NCI-H748 (cell line): ENCODE data around the gene CD53.
"Not testable (repeated sequence)": the region's sequence is repeated elsewhere in the genome, so short reads cannot be mapped to it uniquely, and the experiment has no call there.

ENCODE experiments used
- DNase-seq: peaks from one replicate; lab custom pipeline; 2025; ENCODE audit not compliant: unreplicated experiment; lab: John Stamatoyannopoulos, UW

The CD53 gene

DNA sequence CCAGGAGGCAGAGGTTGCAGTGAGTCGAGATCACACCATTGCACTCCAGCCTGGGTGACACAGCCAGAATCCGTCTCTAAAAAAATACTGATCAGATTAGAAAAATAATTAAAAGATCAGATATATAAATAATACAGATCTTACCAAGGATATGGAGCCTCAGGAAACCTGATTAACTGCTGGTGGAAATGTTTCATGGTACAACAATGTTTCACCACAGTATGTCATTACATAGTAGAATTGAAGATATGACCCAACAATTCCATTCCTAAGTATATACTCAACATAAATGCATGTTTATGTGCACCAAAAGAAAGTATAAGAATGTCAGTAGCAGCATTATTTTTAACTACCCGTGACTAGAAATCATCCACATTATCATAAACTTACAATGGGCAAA is 41.7 kb downstream of the CD53 start:
- no peak for DNase-seq

DNA sequence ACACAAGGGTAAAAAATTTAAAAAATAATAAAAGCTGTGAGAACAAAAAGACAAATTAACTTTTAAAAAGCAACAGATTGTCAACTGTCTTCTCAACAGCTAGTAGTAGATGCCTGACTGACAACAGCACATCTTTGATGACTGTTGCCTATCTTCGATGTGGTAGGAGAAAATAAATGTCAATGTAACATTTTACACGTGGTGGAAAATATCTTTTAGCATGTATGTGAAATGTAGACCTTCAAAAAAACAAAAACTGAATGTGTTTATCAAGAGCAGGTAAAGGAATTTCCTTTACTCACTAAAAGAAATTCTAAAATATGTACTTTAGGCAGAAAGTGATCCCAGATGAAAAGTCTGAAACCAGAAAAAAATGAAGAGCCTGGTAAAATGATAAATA is 42.9 kb downstream of the CD53 start:
- no peak for DNase-seq

DNA sequence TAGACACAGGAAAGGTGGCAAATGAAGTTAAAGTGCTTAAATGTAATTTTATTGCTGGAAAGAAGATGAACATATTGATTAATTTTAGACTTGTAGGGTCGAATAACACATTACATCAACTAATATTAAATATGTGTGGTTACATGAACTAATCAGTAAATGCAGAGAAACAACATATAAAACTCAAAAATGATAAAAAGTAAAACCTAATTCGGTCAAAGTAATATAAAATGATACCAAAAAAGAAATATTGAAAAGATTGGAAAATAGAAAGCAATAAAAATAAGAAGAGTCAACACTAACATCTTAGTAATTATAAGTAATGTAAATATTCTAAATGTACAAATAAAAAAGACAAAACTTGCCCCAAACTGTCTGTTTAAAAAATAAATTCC is 43.3 kb downstream of the CD53 start:
- no peak for DNase-seq

DNA sequence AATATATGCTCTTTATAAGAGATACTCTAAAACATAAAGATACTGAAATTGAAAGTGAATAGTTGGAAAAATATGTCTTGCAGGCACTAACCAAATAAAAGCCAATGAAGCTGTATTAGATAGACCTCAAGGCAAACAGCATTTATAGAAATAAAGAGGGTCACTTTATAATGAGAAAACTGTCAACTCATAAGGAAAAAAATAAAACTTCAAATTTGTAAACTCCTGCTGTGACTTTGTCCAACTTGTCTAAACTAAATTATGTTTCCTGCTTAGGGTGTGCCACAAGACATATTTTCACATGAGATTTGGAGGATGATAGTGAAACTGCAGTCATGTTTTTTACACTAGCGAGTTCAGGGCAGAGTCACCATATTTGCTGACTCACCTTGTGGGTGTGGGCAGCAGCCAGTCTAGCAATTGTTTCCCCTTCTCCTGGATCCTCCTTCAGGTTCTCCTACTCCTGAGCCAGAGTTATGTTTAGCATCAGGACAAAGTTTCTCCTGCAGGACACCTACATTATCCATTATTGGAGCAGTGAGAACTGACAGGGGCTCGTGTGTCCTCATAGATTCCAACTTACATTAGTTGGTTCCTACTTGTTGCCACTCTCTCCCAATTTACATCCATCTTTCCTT is 43.8 kb downstream of the CD53 start:
- DNase-seq = no peak

DNA sequence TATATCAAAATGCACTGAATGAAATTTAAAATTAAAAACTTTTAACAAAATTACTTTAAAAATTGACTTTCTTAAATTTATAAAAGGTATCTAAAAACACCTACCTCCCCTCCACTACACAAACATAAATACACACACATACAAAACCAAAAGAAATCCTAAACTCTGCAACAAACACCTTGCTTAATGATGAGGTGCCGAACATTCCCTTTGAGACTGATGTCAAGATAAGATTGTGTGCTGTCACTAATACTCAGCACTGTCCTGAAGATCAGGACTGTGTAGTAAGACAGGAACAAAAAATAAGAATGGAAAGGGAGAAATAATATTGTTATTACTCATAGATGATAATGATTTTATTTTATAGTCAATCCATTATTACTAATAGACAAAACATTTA is 45.1 kb downstream of the CD53 start:
- DNase-seq = no peak

DNA sequence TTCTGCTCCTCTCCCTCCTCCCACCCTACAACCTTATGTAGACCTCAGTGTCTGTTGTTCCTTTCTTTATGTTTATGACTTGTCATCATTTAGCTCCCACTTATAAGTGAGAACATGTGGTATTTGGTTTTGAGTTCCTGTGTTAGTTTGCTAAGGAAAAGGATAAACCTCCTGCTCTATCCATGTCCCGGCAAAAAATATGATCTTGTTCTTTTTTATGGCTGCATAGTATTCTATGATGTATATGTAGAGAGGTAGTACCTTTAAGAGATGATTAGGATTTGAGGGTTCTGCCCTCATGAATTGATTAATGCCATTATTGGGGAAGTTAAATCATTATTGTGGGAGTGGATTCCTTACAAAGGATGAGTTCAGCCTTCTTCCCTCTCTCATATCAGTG is 49.0 kb downstream of the CD53 start:
- DNase-seq = no peak

DNA sequence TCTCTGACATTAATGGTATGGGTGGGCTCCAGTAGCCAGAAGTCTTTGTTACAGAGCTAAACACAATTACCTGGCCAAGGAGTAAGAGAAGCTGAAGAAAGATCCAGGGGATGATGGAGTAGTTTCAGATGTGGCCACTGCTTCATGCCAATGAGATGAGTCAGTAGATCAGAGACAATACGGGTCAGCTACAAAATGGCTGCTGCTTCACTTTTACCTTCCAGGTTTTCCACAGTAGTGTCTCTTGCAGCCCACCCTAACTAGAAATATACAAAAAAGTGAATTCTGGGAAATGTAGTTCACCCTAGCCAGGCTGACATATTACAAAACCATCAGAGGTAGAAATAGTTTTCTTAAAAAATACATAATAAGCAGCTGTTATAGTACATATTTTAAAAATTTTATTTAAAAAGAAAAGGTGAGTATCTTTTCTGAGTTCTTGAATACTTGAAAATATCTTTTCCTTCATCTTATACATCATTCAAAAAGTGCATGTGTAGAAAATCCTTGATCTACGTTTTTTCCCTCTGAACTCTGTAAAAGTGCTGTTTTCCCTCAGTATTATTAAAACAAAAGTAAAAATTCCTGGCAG is 54.6 kb downstream of the CD53 start:
- DNase-seq = no peak

DNA sequence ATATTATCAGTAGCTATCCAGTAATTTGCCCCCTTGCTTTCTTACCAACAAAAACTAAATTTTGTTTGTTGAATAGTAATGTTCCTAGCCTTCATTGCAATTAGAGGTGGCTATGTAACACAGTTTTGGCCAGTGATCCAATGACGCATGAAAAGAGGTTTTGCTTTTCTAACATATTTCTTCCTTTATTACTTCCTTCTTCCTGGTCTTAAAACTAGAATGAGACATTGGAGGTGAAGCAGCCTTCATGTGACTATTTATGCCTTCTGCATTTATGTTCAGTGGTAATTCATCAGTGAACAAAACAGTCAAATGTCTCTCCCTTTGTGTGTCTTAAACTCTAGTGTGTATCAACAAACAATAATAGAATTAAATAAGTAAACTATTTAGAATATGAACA is 55.2 kb downstream of the CD53 start:
- DNase-seq = no peak

DNA sequence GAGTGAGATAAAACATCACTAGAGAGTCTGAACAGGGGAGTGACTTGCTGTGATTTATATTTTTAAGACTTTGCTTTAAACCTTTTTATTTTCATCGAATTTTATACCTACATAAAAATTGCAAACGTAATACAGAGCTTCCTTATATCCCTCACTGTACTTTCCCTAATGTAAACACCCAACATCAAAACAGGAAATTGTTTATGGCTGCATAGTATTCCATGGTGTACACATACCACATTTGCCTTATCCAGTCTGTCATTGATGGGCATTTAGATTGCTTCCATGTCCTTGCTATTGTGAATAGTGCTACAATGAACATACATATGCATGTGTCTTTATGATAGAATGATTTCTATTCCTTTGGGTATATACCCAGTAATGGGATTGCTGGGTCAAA is 56.0 kb downstream of the CD53 start:
- no peak for DNase-seq

DNA sequence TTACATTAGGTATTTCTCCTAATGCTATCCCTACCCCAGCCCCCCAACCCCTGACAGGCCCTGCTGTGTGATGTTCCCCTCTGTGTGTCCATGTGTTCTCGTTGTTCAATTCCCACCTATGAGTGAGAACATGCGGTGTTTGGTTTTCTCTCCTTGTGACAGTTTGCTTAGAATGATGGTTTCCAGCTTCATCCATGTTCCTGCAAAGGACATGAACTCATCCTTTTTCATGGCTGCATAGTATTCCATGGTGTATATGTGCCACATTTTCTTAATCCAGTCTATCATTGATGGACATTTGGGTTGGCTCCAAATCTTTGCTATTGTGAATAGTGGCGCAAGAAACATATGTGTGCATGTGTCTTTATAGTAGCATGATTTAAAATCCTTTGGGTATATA is 58.1 kb downstream of the CD53 start:
- not testable (repeated sequence) for DNase-seq

DNA sequence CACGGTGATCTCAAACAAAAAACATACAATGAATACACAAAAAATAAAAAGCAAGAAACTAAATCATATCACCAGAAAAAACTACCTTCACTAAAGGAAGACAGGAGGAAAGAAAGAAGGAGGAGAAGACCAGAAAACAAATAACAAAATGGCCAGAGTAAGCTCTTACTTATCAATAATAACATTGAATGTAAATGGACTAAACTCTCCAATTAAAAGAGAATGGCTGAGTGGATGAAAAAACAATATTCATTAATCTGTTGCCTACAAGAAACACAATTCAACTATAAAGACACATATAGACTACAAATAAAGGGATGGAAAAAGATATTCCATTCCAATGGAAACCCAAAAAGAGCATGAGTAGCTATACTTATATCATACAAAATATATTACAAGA is 63.6 kb downstream of the CD53 start:
- DNase-seq = no peak

DNA sequence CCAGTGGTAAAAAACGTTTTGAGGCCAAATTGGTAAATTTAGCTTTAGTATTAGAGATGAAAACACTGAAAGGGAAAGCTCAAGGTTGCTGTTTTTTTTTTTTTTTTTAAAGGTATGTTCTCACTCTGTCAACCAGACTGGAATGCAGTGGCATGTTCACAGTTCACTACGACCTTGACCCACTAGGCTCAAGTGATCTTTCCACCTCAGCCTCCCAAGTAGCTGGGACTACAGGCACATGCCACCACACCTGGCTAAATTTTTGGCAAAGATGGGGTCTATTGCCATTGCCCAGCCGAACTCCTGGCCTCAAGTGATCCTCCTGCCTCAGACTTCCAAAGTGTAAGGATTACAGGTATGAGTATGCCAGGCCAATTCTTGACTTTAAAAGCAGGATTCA is 71.9 kb downstream of the CD53 start:
- DNase-seq = no peak

DNA sequence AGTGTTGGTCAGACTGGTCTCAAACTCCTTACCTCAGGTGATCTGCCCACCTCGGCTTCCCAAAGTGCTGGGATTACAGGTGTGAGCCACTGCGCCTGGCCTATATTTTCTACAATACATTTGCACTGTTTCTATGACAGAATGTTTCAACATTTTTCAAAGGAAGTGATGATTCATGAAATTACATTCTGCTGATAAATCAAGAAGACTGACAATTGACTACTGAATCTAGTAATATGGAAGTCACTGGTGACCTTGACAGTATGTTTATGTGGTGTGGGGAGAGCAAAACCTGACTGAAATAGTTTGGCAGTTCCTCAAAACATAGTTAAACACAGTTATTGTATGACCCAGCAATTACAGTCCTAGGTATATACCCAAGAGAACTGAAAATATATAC is 72.7 kb downstream of the CD53 start:
- no peak for DNase-seq

DNA sequence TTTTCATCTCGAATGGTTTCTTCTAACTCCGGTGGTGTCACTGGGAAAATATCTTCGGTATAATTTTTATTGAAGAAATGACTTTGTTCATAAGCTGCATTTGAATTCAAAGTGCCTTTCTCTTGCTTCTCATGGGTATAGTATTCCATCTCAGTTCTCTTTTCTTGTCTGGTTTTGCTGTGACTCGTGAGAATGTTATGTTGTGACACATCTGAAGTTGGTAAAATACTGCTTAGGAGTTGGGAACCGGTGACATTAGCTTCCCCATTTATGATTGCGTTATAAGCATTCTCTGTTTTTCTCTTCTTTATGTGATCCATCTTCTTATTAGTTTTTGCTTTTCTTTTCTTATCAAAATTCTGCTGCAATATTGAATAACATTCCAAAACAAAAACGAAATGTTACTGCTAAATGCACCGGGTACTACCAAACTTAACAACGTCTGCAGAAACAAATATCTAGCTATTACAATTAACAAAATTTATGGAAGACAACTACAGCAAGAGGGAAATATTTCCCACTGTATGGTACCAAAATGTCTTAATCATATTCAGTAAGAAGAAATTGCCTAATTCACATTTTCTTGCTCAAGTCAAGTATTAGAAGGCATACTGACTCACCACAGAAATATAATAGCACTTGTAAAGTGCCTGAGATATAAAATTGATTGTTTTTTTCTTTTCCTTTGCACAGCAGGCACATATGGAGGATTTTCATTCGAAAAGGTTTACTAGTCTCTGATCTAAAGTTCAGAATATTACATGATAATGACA is 75.3 kb downstream of the CD53 start:
- DNase-seq = no peak
